ENCODE measurements around the gene MUC5B.
A peak's percentile ranks its signal among the peaks of the same experiment; 100 is the strongest.

MUC5B gene

DNA sequence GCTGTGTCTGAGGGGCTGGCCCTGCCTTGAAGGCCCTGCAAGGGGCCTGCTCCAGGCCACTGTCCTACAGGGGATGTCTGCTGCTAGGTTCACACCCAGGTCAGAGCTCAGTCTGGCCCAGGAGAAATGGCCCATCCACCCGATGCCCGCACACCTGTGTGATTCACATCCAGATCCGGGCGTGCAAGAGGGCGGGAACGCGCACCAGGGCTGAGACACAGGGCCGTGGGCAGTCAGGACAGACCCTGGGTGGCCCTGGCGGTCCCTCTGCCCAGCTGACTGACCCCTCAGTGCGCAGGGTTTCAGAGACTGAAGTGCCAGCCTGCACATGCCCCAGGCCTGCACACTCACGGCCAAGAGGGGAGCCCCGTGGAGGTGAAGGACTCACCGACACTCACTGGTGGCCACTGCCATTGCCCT is 79.2 kb downstream of the MUC5B start:
- DNase-seq = no peak

DNA sequence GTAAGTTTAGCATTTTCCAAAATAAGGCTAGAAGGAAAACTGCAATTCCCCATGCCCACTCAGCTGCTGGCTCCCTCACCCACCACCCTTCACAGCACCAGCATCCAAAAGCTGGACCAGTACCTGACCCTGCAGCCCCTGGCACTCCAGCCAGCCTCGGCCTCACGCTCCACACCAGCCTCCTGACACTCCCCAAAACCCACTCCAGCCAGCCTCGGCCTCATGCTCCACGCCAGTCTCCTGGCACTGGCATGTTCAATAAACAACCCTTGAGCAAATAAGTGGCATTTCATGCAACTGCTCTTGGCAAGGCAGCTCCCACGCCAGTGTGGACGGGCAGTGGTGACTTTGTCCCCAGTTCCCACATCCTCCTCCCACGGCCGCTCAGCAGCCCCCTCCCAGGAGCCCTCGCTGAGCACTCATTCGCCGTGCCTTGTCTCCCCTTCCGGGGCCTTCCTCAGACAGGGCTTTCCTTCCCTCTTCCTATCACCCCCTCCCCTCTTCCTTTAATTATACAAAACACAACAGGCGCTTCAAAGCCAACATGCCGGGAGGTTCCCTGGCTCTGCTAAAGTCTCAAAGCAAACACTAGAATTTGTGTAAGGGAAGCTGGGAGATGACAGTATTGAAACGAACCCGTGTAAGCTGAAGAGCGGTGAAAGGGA is 79.7 kb downstream of the MUC5B start:
- DNase-seq = no peak

GRCh38 chr11:1303126-1303821 is 80.4 kb downstream of the MUC5B start:
- no peak for DNase-seq

- no peak for DNase-seq
Measured at GRCh38 chr11:1303973-1304372, 81.1 kb downstream of the MUC5B start.

DNA sequence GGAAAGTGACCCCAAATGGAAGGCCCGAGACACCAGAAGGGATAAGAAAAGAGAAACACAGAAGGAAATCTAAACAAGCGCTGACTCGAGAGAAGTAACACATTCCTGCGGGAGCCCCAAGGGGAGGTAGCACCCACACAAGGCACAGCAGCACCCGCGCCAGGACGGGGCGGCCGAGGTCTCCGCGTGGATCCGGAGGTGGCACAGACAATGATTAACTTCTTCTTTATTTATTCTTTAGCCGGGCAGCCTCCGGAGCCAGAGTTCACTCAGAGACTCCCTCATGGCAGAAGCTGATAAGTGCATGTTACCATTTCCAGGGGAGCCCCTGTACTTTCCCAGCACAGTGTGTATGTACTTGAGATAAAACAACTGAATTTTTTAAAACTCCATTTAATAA is 81.5 kb downstream of the MUC5B start:
- no peak for DNase-seq

DNA sequence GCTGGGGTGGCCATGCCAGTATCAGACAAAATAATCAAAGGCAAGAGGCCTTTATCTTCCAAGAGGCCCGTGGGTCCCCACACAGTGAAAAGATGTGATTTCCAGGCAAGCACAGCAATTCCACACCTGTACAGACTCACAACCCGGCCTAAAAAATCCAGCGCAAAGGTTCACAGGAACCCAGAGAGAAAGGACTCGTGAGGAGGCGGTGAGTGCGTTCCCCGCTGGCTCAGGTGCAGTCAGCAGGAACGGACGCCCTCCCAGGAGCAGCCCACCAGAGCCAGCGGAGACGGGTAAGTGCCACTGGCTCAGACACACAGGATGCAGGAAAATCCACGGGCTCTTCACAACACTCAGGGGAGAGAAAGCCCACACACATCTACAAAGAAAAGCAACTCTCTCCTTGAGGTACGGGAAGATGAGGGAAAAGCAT is 82.2 kb downstream of the MUC5B start:
- DNase-seq = no peak

DNA sequence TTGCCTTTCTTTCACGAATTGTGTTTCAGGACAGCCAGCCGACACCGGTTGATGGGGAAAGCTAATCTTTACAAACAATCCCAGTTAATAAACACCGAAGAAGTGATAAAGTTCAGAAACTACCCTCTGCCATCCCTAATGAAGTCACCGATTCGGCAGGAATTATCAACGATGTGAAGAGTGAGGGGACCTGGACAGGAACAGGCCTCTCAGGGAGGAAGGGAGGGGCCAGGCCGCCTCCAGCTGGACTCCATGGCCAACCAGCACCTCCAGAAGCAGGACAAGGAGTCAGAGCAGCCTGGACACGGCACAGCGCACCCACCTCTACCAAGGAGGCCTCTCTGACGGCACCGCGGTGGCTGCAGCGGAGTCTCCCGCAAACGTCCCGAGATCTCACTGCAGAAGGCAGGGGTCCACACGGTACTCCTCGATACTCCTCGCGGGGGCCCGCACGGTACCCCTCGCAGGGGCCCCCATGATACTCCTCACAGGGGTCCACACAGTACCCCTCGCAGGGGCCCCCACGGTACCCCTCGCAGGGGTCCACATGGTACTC is 82.7 kb downstream of the MUC5B start:
- DNase-seq = no peak

DNA sequence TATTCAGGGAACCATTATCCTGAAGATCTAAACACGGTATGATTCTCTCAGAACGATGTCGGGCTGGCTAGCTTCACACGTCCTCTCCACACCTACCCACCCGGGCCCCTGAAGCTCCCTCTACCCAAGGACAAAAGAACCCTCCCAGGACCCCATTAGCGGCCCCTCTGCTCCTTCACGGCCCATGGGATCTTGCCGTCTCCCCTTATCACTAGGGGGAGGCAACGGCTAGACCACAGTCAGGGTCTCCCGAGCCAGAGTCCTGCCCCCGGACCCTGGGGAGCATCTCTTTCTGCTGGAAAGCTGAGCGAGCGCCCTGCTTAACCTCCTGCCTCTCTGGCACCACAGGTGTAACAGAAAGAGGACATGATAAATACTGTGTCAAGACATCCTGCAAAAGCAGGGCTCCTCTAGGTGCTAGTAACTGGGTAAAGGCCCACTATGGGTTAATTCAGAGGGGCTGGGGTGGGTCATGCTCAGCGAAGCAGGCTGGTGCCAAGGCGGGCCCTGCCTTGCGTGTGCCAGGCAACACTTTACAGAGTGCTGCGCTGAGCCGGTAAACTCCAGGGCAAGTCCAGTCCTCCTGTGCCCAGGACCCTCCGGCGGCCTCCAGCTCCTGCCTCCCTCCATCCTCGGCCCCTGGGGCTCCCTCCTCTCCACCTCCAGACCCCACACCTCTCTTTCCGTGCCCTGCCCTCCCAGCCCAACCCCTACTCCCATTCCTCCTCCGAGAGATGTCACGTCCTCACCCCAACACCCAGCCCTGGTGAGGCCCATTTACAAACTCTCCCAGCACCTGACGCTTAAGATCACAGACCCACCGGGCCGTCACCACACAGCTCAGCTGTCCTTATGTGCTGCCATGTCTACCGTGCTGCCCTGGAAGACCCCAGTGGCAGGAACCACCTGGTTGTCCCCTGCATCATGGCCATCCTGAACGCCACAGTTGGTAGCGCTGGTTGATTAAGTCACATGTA is 83.6 kb downstream of the MUC5B start:
- no peak for DNase-seq

- DNase-seq = no peak
Measured at GRCh38 chr11:1307163-1307870, 84.5 kb downstream of the MUC5B start.

GRCh38 chr11:1307998-1308742 is 85.3 kb downstream of the MUC5B start:
- DNase-seq = no peak

DNA sequence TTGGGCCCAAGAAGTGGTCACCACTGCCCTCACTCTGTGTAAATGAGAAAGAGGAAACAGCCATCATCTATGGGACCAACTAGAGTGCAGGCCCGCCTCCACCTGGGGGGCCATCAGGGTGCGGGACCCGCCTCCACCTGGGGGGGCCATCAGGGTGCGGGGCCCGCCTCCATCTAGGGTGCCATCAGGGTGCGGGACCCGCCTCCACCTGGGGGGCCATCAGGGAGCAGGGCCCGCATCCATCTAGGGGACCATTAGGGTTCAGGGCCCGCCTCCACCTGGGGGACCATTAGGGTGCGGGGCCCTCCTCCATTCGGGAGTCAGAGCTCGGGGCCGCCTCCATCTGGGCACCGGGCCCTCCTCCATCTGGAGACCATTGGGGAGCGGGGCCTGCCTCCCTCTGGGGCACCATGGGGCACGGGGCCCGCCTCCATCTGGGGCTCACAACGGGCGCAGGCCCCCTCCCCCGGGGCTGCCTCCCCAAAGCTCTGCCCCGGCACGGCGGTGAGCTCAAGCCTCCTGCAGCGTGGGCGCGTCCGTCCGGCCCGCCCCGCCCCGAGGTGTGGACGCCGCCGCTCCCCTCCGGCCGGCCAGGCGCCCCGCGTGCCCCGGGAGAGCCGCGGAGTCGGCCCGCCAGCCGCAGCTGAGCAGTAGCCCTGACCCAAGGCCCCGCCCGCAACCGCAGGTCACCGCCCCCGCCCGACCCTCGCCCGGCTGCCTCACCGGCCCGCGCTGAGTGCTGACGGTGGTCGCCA is 86.1 kb downstream of the MUC5B start:
- DNase-seq = no peak

DNA sequence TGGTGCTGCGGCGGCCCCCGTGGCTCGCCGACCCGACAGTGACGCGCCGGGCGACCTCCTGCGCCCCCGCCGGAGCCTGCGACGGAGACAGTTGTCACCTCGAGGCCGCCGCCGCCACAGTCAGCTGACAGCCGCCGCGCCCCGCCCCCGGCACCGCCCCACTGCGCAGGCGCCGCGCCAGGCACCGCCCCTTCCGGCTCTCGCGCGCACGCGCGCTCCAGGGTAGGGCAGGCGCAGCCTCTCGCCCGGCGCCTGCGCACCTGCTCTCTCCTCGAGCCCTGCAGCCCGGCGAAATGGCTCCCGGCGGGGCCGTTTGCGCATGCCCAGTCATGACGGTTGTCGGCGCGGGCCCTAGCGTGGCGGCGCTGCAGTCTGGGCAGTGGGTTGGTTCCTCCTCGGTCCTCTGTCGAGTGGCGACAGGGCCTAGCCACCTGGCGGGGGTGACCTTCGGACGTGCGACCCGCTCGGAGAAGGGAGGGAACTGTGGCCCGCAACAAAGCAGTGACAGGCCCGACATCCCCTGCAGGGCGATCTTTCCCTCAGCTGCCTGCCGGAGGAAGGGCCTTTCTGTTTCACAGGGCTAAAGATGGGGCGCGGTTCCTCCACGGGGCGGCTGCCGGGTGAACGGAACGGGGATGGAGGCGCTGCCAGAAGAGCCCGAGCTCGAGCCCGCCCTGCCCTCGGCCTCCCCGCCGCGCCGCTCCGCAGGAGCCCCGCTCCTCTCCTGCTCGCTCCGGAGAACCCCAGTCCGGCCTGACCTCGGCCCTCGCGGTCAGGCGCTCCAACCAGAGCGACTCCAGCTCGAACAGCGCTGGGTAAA is 86.8 kb downstream of the MUC5B start, which contains the start of gene TOLLIP:
Gene TOLLIP, minus strand, starts transcription at position 135 of the 820 bp plus-strand sequence. Its CDS starts 134 bp downstream, at position 1.
- peak; percentile 61 for DNase-seq

DNA sequence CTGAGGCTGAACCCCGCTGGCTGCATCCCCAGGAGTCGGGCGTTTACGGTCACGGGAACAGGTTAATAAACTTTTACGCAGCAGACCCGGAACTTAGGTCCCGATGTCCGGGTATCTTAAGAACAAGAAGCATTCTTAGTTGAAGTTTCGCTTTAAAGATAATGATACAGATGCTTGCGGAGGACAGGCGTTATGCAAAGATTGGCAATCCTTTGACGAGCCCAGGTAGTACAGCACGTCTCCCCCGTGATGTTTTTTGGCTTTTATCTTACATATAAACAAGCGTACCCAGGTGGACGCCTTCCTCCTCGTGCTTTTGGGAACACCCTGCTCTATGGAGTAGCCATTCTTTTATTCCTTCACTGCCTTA is 87.4 kb downstream of the MUC5B start:
- DNase-seq = no peak

DNA sequence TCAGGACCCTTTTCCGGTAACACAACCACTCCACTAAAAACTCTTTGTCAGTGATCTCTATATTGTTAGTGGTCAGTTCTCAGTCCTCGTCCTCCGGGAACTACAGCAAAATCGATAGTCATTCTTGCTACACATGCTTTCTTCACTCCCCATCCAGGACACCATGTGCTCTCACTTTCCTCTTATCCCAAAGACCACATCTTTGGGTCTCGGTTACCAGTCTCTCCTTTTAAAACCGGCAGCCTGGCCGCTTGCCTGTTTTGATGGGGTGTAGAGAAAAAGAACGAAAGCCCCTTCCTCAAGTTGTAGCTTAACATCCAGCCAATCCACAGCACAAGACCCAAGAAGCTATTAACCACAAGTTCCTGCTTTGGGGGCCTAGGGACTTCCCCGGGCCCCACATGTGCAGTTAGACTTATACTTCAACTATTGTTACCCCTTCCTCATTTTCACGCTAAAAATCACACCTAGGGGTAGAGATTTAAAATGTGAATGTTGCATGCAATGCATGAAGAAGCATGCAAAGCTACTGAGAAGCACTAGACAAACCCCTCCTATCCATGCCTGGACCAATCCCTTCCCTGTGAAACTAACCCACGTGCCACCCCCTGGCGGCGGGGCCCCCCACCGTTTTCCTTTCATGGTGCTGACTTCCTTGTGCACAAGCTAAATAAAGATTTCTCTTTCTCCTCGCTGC is 88.1 kb downstream of the MUC5B start:
- DNase-seq = no peak

All from NCI-H2171 (cell line).